HG03175 (cell line): Measurements from ENCODE around the gene CYTH1.
"Not testable (repeated sequence)": the region's sequence is repeated elsewhere in the genome, so short reads cannot be mapped to it uniquely, and the experiment has no call there.

Source experiments
- ATAC-seq: cut with Tn5 transposase; IDR thresholded peaks from one replicate; pipeline ENCODE4 v1.9.1; 2021; ENCODE audit warnings: mild to moderate bottlenecking, moderate library complexity; ENCODE audit not compliant: unreplicated experiment

The CYTH1 gene

DNA sequence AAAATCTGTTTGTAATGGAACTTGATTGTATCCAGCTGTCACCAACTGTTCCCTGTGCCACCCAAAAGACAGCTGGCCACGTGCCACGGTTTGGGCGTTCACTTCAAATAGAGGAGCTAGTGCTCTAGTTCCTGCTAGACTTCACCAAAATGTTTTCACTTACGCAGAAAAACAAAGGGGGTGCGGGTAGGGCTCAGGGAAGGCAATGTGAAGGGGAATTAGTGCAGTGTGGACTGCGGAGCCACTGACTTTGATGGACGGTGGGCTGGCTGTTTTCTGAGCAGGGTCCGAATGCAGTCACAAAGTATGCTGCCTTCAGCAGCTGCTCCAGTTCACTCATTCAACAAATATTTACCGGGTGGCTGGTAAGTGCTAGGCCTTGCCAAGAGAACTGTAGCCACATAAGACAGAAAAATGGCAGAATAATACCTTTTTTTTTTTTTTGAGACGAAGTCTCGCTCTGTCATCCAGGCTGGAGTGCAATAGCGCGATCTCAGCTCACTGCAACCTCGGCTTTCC lies 7.6 kb upstream of the CYTH1 start:
- ATAC-seq: no peak

GRCh38 chr17:78789149-78789662 lies 7.1 kb upstream of the CYTH1 start:
- no peak for ATAC-seq

GRCh38 chr17:78788451-78788850 lies 6.4 kb upstream of the CYTH1 start:
- ATAC-seq: no peak

GRCh38 chr17:78787444-78787843 lies 5.4 kb upstream of the CYTH1 start:
- ATAC-seq: no peak

GRCh38 chr17:78785663-78786057 lies 3.6 kb upstream of the CYTH1 start:
- ATAC-seq: no peak

DNA sequence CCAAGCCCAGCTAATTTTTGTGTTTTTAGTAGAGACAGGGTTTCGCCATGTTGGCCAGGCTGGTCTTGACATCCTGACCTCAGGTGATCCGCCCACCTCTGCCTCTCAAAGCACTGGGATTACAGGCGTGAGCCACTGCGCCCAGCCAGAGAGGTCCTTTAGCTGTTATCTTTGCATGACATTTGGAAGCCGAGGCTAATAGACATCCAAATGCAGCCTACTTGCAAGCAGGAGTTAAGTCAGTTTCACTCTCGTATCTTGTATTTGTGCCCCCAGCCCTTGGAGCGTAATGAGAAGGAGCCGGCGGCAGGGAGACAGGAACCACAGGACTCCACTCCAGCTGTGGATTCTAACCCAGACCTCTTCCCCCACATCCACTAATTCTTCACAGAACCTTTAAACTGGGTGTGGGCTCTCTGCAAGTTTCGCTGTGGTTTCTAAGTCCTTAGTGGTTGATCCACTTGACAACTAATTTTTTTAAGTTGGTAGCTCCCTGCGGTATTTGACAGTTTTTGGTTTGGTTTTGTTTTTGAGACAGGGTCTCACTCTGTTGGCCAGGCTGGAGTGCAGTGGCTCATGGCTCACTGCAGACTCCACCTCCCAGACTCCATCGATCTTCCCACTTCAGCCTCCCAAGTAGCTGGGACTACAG lies 3.1 kb upstream of the CYTH1 start:
- ATAC-seq: no peak

DNA sequence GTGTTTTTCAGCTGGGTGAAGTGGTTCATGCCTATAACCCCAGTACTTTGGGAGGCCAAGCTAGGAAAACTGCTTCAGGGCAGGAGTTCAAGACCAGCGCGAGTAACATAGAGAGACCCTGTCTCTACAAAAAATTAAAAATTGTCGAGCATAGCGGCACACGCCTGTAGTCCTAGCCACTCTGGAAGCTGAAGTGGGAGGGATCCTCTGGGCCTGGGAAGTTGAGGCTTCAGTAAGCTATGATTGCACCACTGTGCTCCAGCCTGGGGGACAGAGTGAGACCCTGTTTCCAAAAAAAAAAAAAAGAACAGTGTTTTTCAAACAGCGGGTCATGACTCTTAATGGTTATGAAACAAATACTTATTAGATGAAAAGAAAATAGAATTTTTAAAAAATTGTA lies 2.3 kb upstream of the CYTH1 start:
- no peak for ATAC-seq

GRCh38 chr17:78783711-78784324 lies 1.7 kb upstream of the CYTH1 start:
- no peak for ATAC-seq

DNA sequence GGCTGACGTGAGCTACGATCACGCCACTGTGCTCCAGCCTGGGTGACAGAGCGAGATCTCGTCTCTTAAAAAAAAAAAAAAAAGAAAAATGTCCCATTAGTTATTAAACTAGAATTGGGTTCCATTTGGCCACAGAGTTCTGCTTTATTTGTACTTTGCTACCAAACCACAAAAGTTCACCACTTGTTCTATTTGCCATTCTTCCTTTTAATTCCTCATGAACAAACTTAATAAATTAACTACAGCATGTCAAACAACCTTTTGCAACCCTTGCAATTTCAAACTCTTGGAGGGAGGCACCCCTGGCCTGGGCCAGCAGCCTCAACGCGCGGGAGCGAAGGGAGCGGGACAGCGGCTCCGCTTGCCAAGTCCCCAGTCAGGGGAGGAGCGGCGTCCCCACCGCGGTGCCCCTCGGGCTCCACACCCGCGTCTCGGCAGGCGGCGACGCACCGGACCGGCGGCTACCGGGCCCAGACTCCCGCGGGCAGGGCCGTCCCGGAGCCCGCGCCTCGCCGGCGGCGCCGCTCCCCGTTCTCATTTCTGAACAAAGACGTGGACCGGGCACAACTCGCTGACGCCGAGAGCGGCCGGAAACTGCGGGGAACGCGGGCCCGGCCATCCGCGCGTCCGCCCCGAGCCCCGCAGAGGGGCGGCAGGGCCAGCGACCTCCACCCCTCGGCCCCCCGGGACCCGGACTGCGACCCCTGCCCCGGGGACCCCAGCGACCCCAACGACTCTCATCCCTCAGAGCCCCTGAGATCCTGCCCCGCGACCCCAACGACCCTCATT lies 775 bp downstream of the CYTH1 start:
- ATAC-seq: no peak

- ATAC-seq: no peak
Observed at GRCh38 chr17:78780335-78780734, 1.7 kb downstream of the CYTH1 start.

DNA sequence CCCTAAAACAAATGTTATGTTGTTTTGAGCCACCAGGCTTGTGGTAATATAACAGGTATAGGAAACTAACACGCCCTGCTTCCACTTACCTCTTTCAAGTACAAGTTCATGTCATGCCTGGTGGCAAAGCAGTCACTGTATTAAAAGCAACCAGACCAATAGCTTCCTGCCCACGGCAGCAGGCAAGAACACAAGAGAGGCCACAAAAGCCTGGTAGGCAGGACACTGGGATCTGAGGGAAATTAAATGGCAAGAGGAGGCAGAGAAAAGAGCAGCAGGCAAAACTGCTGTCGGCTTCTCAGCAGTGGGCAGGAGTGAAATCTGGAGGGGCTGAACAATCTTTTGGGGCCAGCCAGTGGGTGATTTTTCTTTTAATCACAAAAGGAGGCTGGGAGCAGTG lies 2.2 kb downstream of the CYTH1 start:
- no peak for ATAC-seq

GRCh38 chr17:78779286-78779651 lies 2.8 kb downstream of the CYTH1 start:
- not testable (repeated sequence) for ATAC-seq

GRCh38 chr17:78777881-78778280 lies 4.2 kb downstream of the CYTH1 start:
- no peak for ATAC-seq

- peak; percentile 64 for ATAC-seq
Observed at GRCh38 chr17:78774956-78775571, 7.0 kb downstream of the CYTH1 start.

GRCh38 chr17:78774453-78774852 lies 7.6 kb downstream of the CYTH1 start:
- ATAC-seq: no peak

GRCh38 chr17:78771758-78772382 lies 10.2 kb downstream of the CYTH1 start:
- ATAC-seq: no peak

DNA sequence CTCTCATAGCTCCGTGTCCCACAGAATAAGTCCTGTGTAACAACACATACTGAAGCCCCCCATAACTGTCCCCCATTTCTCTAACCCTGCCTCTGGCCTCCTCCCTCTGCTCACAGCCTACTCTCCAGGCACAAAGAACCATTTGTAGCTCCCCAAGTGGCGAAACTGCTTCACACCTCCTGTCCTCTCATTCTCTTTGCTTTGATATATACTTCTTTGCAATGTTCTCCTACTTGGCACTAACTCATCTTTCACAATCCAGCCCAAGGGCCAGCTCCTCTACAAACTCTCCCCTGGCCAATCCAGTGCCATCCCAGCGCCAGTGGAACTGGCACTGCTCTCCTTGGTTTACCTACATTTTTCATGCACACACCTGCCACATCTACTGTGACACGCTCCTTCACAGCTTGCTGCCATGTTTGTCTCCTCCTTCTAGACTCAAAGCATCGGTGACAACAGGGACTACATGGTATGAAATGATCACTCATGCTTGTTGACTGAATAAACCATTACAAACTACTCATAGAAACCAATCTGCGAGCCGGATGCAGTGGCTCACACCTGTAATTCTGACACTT lies 12.8 kb downstream of the CYTH1 start:
- no peak for ATAC-seq

DNA sequence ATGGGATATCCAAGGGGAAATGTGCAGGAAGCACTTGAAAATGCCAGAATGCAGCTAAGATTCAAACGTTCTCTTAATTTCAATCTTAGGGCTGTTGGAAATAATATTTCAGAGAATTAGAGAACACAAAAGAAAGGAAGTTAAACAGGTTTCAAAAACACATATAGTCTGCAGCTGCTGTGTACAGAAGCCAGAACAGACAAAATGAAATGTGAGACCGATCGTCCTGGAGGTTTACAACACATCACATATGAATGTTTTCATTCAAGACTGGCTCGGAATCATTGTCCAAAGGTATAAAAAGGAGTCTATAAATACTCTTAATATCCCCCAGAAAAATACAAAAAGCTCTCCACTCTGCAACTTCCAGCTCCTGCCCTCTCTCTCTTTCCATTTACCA lies 14.3 kb downstream of the CYTH1 start:
- no peak for ATAC-seq

GRCh38 chr17:78766743-78767294 lies 15.3 kb downstream of the CYTH1 start:
- ATAC-seq: no peak

DNA sequence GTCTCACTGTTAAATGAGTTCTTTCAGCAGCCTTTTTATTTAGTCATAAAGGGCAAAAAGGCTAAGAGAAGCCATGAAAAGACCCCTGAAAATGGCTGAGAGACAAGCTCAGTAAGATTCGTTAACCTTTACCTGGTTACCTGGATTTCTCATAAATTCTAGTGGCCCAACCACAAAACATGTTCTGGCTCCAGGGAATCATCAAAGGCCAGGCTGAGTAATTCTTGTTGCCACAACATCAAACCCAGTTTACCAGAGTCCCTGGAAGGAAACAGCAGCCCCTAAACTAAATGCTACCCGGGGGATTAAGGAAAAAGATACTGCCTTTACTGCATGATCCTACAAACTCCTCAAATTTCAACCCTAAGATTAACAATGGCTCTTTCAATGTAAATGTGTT lies 15.8 kb downstream of the CYTH1 start:
- ATAC-seq: no peak
